ENCODE results near the gene KRTAP5-9.

DNA sequence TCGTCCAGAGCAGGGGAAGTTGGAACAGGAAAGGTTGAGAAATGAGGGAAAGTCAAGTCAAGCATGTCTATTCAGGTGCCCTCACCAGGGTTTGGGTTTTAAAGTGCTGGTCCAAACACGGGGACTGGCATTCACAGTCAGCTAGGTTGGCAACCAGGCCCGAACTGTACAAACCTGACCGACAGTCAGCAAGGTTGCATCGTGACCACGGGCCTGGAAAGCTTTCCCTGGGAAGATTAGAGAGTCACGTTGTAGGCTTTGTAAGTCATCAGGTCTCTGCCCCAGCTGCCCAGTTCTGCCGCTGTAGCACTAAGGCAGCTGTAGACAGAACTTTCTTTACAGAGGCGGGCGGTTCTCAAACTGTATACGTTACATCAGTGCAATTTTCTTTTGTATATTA is 24.6 kb downstream of the KRTAP5-9 start:
- TF ChIP-seq, protein P1, sequence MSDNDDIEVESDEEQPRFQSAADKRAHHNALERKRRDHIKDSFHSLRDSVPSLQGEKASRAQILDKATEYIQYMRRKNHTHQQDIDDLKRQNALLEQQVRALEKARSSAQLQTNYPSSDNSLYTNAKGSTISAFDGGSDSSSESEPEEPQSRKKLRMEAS (IDR thresholded peaks at IDR 0.05) = no peak
- TF ChIP-seq, protein P2, sequence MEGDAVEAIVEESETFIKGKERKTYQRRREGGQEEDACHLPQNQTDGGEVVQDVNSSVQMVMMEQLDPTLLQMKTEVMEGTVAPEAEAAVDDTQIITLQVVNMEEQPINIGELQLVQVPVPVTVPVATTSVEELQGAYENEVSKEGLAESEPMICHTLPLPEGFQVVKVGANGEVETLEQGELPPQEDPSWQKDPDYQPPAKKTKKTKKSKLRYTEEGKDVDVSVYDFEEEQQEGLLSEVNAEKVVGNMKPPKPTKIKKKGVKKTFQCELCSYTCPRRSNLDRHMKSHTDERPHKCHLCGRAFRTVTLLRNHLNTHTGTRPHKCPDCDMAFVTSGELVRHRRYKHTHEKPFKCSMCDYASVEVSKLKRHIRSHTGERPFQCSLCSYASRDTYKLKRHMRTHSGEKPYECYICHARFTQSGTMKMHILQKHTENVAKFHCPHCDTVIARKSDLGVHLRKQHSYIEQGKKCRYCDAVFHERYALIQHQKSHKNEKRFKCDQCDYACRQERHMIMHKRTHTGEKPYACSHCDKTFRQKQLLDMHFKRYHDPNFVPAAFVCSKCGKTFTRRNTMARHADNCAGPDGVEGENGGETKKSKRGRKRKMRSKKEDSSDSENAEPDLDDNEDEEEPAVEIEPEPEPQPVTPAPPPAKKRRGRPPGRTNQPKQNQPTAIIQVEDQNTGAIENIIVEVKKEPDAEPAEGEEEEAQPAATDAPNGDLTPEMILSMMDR (IDR thresholded peaks at IDR 0.05; ENCODE audit: low read depth, low read length, missing input control) = no peak
- TF ChIP-seq HNF4A (conservative IDR thresholded peaks at IDR 0.05) = no peak
- TF ChIP-seq RAD21 (IDR thresholded peaks at IDR 0.05) = no peak
- no peak for TF ChIP-seq EGR1 (IDR thresholded peaks at IDR 0.05; ENCODE audit: low read depth in 2 of 2)
- TF ChIP-seq, protein P3, sequence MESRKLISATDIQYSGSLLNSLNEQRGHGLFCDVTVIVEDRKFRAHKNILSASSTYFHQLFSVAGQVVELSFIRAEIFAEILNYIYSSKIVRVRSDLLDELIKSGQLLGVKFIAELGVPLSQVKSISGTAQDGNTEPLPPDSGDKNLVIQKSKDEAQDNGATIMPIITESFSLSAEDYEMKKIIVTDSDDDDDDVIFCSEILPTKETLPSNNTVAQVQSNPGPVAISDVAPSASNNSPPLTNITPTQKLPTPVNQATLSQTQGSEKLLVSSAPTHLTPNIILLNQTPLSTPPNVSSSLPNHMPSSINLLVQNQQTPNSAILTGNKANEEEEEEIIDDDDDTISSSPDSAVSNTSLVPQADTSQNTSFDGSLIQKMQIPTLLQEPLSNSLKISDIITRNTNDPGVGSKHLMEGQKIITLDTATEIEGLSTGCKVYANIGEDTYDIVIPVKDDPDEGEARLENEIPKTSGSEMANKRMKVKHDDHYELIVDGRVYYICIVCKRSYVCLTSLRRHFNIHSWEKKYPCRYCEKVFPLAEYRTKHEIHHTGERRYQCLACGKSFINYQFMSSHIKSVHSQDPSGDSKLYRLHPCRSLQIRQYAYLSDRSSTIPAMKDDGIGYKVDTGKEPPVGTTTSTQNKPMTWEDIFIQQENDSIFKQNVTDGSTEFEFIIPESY (IDR thresholded peaks at IDR 0.05) = no peak
- TF ChIP-seq RXRA (IDR thresholded peaks at IDR 0.05) = no peak
- TF ChIP-seq SP1 (IDR thresholded peaks at IDR 0.05) = no peak

All from liver (tissue), 3 donors.